ENCODE results near the gene SPOCK2. TPM values are rescaled to one million over a fixed set of nuclear protein-coding genes. Genes with fewer than 3 reads are reported as not detected.

Gene SPOCK2
- total RNA-seq, 1 experiment from 2014 or later, result 1.1 TPM

DNA sequence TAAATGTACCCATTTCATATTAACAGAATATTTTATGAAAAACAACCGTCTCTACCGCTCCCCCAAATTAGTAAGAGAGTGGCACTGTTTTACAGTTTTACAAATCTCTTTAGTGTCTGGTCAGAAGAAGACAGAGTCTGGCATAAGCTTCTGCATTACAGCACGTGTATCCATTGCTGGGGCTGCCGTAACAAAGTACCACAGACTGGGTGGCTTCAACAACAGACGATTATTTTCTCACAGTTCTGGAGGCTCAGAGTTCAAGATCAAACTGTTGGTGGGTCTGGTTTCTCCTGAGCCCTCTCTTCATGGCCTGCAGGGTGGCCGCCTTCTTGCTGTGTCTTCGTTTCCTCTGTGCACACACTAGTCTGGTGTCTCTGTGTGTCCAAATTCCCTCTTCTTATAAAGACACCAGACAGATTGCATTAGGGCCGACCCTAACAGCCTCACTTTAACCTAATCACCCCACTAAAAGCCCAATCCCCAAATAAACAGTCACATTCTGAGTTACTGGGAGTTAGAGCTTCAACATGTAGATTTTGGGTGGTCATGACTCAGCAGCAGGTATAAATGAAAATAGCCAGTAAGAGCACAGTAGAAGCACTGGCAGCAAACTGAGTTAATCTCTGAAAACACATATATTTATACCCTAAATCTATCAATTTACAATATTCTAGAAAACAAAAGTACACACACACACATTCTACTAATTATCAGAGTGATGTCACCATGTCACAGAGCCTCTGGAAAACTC, 4.0 kb upstream of the SPOCK2 start:
- H3K4me1 ChIP-seq (ENCODE audit: control insufficient read depth in 1 of 2, insufficient read depth in 2 of 2, low read length in 2 of 2), result peaks cover 8 to 20% of the 10 kb centered on the region in 2 experiments; a peak in 3 of 4 replicates
- H3K79me2 ChIP-seq (ENCODE audit: insufficient read depth, low read length), result no peaks in the 10 kb centered on the region
- TF ChIP-seq RAD21 (IDR thresholded peaks at IDR 0.05; ENCODE audit: low read depth) (no peak), POLR2A (IDR thresholded peaks at IDR 0.05; ENCODE audit: borderline replicate concordance, extremely low read depth, insufficient read depth, insufficient read length) (no peak)
- TF ChIP-seq, protein P1, sequence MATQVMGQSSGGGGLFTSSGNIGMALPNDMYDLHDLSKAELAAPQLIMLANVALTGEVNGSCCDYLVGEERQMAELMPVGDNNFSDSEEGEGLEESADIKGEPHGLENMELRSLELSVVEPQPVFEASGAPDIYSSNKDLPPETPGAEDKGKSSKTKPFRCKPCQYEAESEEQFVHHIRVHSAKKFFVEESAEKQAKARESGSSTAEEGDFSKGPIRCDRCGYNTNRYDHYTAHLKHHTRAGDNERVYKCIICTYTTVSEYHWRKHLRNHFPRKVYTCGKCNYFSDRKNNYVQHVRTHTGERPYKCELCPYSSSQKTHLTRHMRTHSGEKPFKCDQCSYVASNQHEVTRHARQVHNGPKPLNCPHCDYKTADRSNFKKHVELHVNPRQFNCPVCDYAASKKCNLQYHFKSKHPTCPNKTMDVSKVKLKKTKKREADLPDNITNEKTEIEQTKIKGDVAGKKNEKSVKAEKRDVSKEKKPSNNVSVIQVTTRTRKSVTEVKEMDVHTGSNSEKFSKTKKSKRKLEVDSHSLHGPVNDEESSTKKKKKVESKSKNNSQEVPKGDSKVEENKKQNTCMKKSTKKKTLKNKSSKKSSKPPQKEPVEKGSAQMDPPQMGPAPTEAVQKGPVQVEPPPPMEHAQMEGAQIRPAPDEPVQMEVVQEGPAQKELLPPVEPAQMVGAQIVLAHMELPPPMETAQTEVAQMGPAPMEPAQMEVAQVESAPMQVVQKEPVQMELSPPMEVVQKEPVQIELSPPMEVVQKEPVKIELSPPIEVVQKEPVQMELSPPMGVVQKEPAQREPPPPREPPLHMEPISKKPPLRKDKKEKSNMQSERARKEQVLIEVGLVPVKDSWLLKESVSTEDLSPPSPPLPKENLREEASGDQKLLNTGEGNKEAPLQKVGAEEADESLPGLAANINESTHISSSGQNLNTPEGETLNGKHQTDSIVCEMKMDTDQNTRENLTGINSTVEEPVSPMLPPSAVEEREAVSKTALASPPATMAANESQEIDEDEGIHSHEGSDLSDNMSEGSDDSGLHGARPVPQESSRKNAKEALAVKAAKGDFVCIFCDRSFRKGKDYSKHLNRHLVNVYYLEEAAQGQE (IDR thresholded peaks at IDR 0.05; ENCODE audit: low read depth), result no peak
- POLR2A ChIA-PET, result no interaction called here
- H3K36me3 ChIP-seq (ENCODE audit: control insufficient read depth in 1 of 2, insufficient read depth in 2 of 2, low read length in 2 of 2), result no peaks in the 10 kb centered on the region
- RAD21 ChIA-PET (ENCODE audit: low non-redundant PET in 1 of 2, low total read pairs in 2 of 2, uncharacterized antibody in 2 of 2, unreplicated experiment in 2 of 2), result no interaction called here
- DNase-seq (ENCODE audit: low read depth, low spot score) (no peak), ATAC-seq (no peak)
- H3K27me3 ChIP-seq (ENCODE audit: insufficient read depth, low read length), result no peaks in the 10 kb centered on the region
- H4K20me1 ChIP-seq (ENCODE audit: insufficient read depth), result no peaks in the 10 kb centered on the region
- H2AFZ ChIP-seq (ENCODE audit: low read depth, low read length, poor library complexity, severe bottlenecking), result no peak overlapping the region
- no peak overlapping the region for H3K4me3 ChIP-seq (replicated peaks in 1 of 2; ENCODE audit: low read depth in 1 of 2, low read length in 2 of 2)
- H3K4me2 ChIP-seq (ENCODE audit: low read length), result no peak overlapping the region
- no peak overlapping the region for H3K9ac ChIP-seq (ENCODE audit: low read length)
- CTCF ChIA-PET, result no interaction called here
- no peak overlapping the region for H3K27ac ChIP-seq (ENCODE audit: low read depth, low read length)
- H3K9me3 ChIP-seq (ENCODE audit: control insufficient read depth in 1 of 2, insufficient read depth in 1 of 2, low read depth in 1 of 2, low read length in 2 of 2), result no peaks in the 10 kb centered on the region
- no TSS peak for BruUV-seq (replicated peaks)
- intact Hi-C loops (cut with micrococcal nuclease), result no loop called here
- no peaks in the 10 kb centered on the region for H3K9me2 ChIP-seq (ENCODE audit: insufficient read depth)

DNA sequence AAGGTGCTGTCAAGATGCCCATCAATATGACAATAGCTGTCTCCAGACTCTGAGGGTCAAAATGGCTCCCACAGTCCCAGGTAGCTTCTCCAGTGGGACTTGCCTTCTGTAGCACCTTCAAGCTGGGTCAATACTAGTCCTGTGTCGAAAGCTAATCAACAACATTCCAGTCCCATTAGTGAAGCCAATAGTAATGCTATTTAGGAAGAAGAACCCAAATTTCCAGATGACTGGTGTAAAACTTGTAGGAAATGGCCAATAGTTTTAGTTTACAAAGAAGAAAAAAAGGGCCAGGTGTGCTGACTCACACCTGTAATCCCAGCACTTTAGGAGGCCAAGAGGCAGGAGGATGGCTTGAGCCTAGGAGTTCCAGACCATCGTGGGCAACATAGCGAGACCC, 2.0 kb upstream of the SPOCK2 start:
- Histone ChIP-seq H3K4me3 (replicated peaks in 1 of 2; ENCODE audit: low read depth in 1 of 2, low read length in 2 of 2) (no peak overlapping the region), H3K36me3 (ENCODE audit: control insufficient read depth in 1 of 2, insufficient read depth in 2 of 2, low read length in 2 of 2) (no peaks in the 10 kb centered on the region), H3K9me3 (ENCODE audit: control insufficient read depth in 1 of 2, insufficient read depth in 1 of 2, low read depth in 1 of 2, low read length in 2 of 2) (no peaks in the 10 kb centered on the region), H3K9me2 (ENCODE audit: insufficient read depth) (no peaks in the 10 kb centered on the region), H4K20me1 (ENCODE audit: insufficient read depth) (no peaks in the 10 kb centered on the region), H3K27me3 (ENCODE audit: insufficient read depth, low read length) (no peaks in the 10 kb centered on the region), H3K4me1 (ENCODE audit: control insufficient read depth in 1 of 2, insufficient read depth in 2 of 2, low read length in 2 of 2) (peaks cover 0 to 20% of the 10 kb centered on the region in 2 experiments; a peak in 2 of 4 replicates), H3K4me2 (ENCODE audit: low read length) (no peak overlapping the region), H2AFZ (ENCODE audit: low read depth, low read length, poor library complexity, severe bottlenecking) (no peak overlapping the region), H3K9ac (ENCODE audit: low read length) (no peak overlapping the region), H3K27ac (ENCODE audit: low read depth, low read length) (no peak overlapping the region), H3K79me2 (ENCODE audit: insufficient read depth, low read length) (no peaks in the 10 kb centered on the region)
- no peak for ATAC-seq
- no TSS peak for BruUV-seq (replicated peaks)
- DNase-seq (ENCODE audit: low read depth, low spot score), result no peak
- intact Hi-C loops (cut with micrococcal nuclease), result no loop called here
- RAD21 ChIA-PET (ENCODE audit: low non-redundant PET in 1 of 2, low total read pairs in 2 of 2, uncharacterized antibody in 2 of 2, unreplicated experiment in 2 of 2), result no interaction called here
- CTCF ChIA-PET, result interaction anchor here (0.7 kb wide), 1 partner anchor 174 kb away, joined by 4 read pairs; no protein-coding TSS in a partner anchor
- POLR2A ChIA-PET, result no interaction called here
- TF ChIP-seq JUND (IDR thresholded peaks at IDR 0.05) (no peak), SP1 (IDR thresholded peaks at IDR 0.05; ENCODE audit: low read depth) (no peak), CBX3 (IDR thresholded peaks at IDR 0.05; ENCODE audit: low read depth) (no peak), CEBPB (IDR thresholded peaks at IDR 0.05; ENCODE audit: low read depth) (no peak), POLR2A (IDR thresholded peaks at IDR 0.05; ENCODE audit: borderline replicate concordance, extremely low read depth, insufficient read depth, insufficient read length) (no peak), SRF (IDR thresholded peaks at IDR 0.05; ENCODE audit: low read depth) (no peak), ELF1 (IDR thresholded peaks at IDR 0.05; ENCODE audit: borderline replicate concordance, low read depth) (no peak), YY1 (IDR thresholded peaks at IDR 0.05; ENCODE audit: extremely low read depth, insufficient replicate concordance, low read depth, low read length) (no peak), EGR1 (IDR thresholded peaks at IDR 0.05; ENCODE audit: low read depth) (no peak), FOSL1 (IDR thresholded peaks at IDR 0.05; ENCODE audit: low read depth) (no peak), POLR2AphosphoS5 (IDR thresholded peaks at IDR 0.05; ENCODE audit: low read depth, low read length) (no peak), RAD21 (IDR thresholded peaks at IDR 0.05; ENCODE audit: low read depth) (no peak)
- TF ChIP-seq, protein P2, sequence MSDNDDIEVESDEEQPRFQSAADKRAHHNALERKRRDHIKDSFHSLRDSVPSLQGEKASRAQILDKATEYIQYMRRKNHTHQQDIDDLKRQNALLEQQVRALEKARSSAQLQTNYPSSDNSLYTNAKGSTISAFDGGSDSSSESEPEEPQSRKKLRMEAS (IDR thresholded peaks at IDR 0.05), result no peak
- TF ChIP-seq, protein P3, sequence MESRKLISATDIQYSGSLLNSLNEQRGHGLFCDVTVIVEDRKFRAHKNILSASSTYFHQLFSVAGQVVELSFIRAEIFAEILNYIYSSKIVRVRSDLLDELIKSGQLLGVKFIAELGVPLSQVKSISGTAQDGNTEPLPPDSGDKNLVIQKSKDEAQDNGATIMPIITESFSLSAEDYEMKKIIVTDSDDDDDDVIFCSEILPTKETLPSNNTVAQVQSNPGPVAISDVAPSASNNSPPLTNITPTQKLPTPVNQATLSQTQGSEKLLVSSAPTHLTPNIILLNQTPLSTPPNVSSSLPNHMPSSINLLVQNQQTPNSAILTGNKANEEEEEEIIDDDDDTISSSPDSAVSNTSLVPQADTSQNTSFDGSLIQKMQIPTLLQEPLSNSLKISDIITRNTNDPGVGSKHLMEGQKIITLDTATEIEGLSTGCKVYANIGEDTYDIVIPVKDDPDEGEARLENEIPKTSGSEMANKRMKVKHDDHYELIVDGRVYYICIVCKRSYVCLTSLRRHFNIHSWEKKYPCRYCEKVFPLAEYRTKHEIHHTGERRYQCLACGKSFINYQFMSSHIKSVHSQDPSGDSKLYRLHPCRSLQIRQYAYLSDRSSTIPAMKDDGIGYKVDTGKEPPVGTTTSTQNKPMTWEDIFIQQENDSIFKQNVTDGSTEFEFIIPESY (IDR thresholded peaks at IDR 0.05; ENCODE audit: extremely low read depth, insufficient replicate concordance, low read length), result no peak
